ENCODE results near the gene KCNK1.
A peak's percentile ranks its signal among the peaks of the same experiment; 100 is the strongest.
"Not testable (repeated sequence)": the region's sequence is repeated elsewhere in the genome, so short reads cannot be mapped to it uniquely, and the experiment has no call there.

KCNK1 gene

GRCh38 chr1:233664804-233665574 is 51.1 kb downstream of the KCNK1 start:
- DNase-seq (ENCODE audit: low spot score) (no peak), FAIRE-seq (no peak)

DNA sequence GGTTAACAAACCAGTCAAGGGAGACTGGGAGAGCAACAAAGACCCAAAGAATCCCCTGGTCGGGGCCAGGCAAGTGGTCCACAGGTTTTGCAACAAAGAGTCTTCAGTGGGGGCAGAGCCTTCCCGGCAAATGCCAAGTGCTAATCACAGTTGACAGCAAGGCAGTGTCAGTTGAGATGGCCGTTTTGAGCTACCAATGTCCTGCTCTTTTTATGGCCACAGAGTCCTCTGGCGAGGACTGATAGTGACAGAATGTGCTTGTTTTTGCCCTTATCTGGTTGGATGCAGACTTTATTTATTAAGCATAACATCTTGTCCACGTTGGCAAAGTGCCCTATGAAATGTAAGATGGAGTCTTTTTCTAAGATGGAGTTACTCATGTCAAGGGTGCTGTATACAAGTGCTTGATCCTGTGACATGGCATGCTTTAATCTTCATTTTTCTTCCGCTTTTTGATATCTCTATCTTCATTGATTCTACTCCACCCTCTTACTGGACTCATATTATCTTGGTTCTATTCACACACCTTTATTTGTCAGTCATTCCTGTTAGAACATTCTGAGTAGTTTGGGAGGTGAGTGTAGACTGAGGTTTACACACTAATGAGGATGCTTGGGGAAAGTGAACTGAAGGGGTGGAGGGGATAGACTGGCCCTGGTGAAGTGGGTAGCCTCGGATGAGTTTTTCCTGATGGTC is 51.8 kb downstream of the KCNK1 start:
- no peak for FAIRE-seq
- DNase-seq (ENCODE audit: low spot score), result no peak

DNA sequence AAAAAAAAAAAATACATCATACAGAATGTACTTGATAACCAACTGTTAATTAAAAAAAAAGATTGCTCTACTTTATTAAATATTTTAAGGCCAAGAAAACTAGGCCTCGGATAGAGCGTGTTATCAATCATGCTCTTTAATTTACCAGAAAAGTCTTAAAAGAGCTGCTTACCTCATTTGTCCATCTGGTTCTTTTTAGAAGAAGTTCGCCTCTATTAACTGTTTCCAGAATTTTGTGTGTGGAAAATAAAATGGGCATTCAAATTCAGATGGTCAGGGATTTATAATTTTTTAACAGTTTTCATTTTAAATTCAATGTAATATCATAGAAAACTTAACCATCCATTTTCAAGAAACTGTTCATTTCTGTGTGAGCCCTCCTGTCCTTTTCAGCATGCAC is 53.8 kb downstream of the KCNK1 start:
- DNase-seq (ENCODE audit: low spot score), result no peak
- no peak for FAIRE-seq

DNA sequence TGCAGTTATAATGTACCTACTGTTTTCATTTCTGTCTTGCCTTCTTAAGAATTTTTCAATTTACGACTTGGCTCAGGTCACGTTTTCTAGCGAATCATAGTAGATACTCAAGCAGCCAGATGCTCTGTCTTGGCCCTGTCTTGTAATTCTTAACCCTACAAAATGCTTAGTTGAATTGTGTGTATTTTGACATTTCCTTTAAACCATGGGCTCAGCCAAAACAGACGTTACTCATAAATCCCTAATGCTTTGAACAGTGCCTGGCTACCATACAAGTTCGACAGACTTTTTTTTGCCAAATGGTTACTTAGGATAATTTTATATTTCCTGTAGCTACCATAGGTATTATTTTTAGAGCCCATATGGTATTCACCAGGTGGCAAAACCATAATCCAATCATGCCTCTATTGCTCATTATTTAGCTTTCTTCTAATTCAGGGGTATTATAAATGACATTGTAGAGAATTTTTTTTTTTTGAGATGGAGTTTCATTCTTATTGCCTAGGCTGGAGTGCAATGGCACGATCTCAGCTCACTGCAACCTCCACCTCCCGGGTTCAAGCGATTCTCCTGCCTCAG is 54.3 kb downstream of the KCNK1 start:
- no peak for DNase-seq (ENCODE audit: low spot score)
- FAIRE-seq, result no peak

GRCh38 chr1:233668725-233669294 is 54.9 kb downstream of the KCNK1 start:
- DNase-seq (ENCODE audit: low spot score) (peak; percentile 69), FAIRE-seq (peak; percentile 72)

DNA sequence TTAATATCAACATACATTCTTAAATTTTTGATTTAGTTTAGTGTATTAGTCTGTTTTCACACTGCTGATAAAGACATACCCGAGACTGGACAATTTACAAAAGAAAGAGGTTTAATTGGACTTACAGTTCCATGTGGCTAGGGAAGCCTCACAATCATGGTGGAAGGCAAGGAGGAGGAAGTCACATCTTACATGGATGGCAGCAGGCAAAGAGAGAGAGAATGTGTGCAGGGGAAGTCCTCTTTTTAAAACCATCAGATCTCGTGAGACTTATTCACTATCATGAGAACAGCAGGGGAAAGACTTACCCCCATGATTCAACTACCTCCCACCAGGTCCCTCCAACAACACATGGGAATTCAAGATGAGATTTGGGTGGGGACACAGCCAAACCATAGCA is 56.5 kb downstream of the KCNK1 start:
- not testable (repeated sequence) for DNase-seq (ENCODE audit: low spot score); FAIRE-seq

- DNase-seq (ENCODE audit: low spot score) (no peak), FAIRE-seq (no peak)
Observed at GRCh38 chr1:233671286-233671685, 57.4 kb downstream of the KCNK1 start.

GRCh38 chr1:233672732-233673131 is 58.8 kb downstream of the KCNK1 start:
- no peak for FAIRE-seq
- DNase-seq (ENCODE audit: low spot score), result no peak

GRCh38 chr1:233673261-233673946 is 59.5 kb downstream of the KCNK1 start:
- DNase-seq (ENCODE audit: low spot score) (peak; percentile 30), FAIRE-seq (peak; percentile 79)

GRCh38 chr1:233673947-233674431 is 60.1 kb downstream of the KCNK1 start:
- DNase-seq (ENCODE audit: low spot score) (peak; percentile 12), FAIRE-seq (peak; percentile 7)

GRCh38 chr1:233675446-233675845 is 61.5 kb downstream of the KCNK1 start:
- no peak for DNase-seq (ENCODE audit: low spot score)
- FAIRE-seq, result no peak

GRCh38 chr1:233675893-233676292 is 62.0 kb downstream of the KCNK1 start:
- FAIRE-seq (no peak), DNase-seq (ENCODE audit: low spot score) (no peak)

GRCh38 chr1:233677690-233678354 is 63.9 kb downstream of the KCNK1 start:
- no peak for DNase-seq (ENCODE audit: low spot score)
- FAIRE-seq, result no peak

DNA sequence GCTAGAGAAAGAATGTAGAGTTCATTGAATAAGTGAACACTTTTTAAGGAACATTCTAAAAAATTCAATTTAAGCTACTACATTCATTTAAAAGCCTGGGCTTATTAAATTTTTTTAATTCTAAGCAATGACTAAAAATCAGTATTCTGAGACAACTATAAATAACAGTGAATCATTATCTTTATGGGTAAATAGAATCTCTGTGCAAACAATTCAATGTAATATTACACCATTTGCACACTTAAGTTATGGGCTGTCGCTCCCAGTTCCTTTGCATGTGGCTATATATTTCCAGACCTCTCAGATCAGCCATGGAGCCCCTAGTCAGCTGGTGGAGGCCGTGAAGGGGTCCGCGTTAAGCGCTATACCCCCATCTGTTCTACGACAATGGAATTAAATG is 65.1 kb downstream of the KCNK1 start:
- DNase-seq (ENCODE audit: low spot score), result no peak
- no peak for FAIRE-seq

- DNase-seq (ENCODE audit: low spot score) (no peak), FAIRE-seq (no peak)
Observed at GRCh38 chr1:233679591-233680373, 65.9 kb downstream of the KCNK1 start.

DNA sequence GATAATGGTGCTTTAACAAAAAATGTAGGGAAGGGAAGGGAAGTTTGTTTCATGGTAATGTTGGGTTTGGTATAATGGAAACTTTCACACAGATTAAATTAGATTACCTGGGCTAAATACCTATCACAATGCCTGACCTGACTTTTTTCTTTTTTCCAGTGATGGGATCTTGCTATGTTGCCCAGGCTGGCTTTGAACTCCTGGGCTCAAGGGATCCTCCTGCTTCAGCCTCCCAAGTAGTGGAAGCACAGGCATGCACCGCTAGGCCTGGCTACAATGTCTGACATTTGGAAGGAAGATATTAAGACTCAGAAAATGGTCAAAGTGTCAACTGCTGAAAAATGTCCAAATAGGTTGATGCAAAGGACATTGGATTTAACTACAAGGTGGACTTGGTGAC is 67.4 kb downstream of the KCNK1 start:
- DNase-seq (ENCODE audit: low spot score) (no peak), FAIRE-seq (no peak)

DNA sequence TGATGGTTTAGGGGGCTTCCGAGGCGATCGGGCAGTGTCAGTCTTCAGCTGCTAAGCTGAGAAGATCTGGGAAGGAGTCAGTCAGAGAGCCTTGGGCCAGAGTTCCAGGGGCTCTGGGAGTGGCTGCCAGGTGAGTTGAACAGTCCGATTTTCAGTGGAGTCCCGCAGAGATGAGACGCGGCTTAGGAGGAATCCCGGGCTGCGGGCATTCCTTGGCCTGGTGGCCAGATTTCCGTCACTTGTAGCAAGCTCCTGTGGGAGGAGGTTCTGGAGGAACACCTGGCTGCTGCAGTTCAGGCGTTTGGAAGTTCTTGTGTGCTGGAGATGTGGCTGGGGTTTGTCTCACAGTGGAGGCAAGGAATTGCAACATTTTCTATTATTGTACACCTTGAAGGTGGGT is 72.7 kb downstream of the KCNK1 start:
- not testable (repeated sequence) for FAIRE-seq; DNase-seq (ENCODE audit: low spot score)

DNA sequence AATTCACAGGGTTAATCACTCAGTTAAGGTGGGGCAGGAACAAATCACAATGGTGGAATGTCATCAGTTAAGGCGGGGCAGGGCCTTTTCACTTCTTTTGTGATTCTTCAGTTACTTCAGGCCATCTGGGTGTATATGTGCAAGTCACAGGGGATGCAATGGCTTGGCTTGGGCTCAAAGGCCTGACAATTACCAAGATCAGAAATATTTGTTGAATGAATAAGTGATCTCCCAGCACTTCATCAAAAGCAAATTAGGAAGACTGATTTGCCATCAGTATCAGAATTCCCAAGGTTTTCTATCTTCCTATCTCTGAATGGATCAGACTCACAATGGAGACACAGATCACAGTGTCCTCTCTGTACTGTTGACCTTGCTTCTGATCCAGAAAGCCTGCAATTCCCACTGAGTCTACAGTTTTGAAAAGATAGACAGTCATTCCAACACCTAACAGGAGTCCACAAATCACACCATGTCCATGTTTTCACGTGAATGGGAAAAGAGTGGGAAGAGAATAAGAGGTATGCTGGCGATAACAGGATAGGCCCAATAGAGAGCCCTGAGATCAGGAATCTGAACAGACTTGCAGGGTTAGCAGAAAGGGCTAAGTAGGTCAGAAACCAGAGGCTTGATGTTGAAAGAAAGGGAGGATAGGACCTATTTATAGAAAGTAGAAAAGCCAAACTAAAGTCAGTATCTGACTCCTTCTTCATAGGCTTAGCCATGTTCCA is 75.3 kb downstream of the KCNK1 start:
- DNase-seq (ENCODE audit: low spot score), result no peak
- FAIRE-seq, result no peak

DNA sequence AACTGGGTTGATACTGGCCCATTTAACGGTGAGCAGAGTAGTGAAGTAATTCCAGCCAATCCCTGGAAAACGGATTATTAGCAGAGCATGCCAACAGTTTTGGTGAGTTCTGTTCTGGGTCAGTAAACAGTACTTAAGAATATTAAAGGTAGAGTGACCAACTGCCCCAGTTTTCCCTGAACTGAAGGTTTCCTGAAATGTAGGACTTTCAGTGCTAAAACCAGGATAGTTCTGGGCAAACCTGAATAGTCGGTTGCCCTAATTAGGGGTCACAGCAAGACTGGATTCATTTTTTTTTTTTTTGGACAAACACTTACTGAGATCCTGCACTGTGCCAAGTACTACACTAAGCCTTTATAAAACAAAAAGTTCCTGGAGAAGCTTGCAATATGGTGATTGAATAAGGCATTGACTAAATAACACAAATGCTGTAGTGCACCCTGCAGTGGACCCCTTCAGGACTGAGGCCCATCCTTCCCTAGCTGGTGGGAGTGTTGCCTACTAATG is 75.9 kb downstream of the KCNK1 start:
- FAIRE-seq, result no peak
- DNase-seq (ENCODE audit: low spot score), result no peak

Data from RCC 7860 (cell line).